HEK293T (cell line): ENCODE data around the gene TAF11L2.
"Not testable (repeated sequence)": the region's sequence is repeated elsewhere in the genome, so short reads cannot be mapped to it uniquely, and the experiment has no call there.

Experiments used
- BHLHE40 ChIP-seq: fragments of 450-650 bp; IDR thresholded peaks from 2 replicates; pipeline ENCODE4 v1.6.1; 2016; ENCODE audit warnings: mild to moderate bottlenecking, moderate library complexity, borderline replicate concordance
- CTBP1 ChIP-seq: fragments of 450-650 bp; IDR thresholded peaks from 2 replicates; pipeline ENCODE4 v1.6.1; 2016; ENCODE audit warnings: borderline replicate concordance
- ELF4 ChIP-seq: fragments of 450-650 bp; IDR thresholded peaks from 2 replicates; pipeline ENCODE4 v1.6.1; 2017; ENCODE audit warnings: antibody characterized with exemption
- FOXA1 ChIP-seq: fragments of 450-650 bp; IDR thresholded peaks from 2 replicates; pipeline ENCODE4 v1.6.1; 2016; ENCODE audit warnings: mild to moderate bottlenecking
- FOXK2 ChIP-seq: fragments of 450-650 bp; IDR thresholded peaks from 2 replicates; pipeline ENCODE4 v1.6.1; 2016; ENCODE audit warnings: mild to moderate bottlenecking
- FOXM1 ChIP-seq: fragments of 450-650 bp; IDR thresholded peaks from 2 replicates; pipeline ENCODE4 v1.6.1; 2017; ENCODE audit warnings: mild to moderate bottlenecking, borderline replicate concordance
- L3MBTL2 ChIP-seq: fragments of 450-650 bp; conservative IDR thresholded peaks from 2 replicates; pipeline ENCODE4 v1.6.1; 2016; ENCODE audit warnings: mild to moderate bottlenecking
- LEF1 ChIP-seq: fragments of 450-650 bp; IDR thresholded peaks from 2 replicates; pipeline ENCODE4 v1.6.1; 2017; ENCODE audit warnings: mild to moderate bottlenecking, borderline replicate concordance
- NFRKB ChIP-seq: fragments of 450-650 bp; IDR thresholded peaks from 2 replicates; pipeline ENCODE4 v1.6.1; 2016; ENCODE audit warnings: mild to moderate bottlenecking, moderate library complexity
- SP1 ChIP-seq: fragments of 450-650 bp; IDR thresholded peaks from 2 replicates; pipeline ENCODE4 v1.6.1; 2017
- SUZ12 ChIP-seq: fragments of 450-650 bp; IDR thresholded peaks from 2 replicates; pipeline ENCODE4 v1.6.1; 2016; ENCODE audit warnings: mild to moderate bottlenecking
- TARDBP ChIP-seq: fragments of 450-650 bp; IDR thresholded peaks from 2 replicates; pipeline ENCODE4 v1.6.1; 2016
- ZNF384 ChIP-seq: fragments of 450-650 bp; IDR thresholded peaks from 2 replicates; pipeline ENCODE4 v1.6.1; 2016

GRCh38 chr5:17526504-17526903, 28.5 kb downstream of the TAF11L2 start:
- TF ChIP-seq SUZ12, FOXA1, LEF1, SP1, ZNF384, NFRKB, ELF4, BHLHE40, FOXM1, TARDBP, CTBP1, L3MBTL2, FOXK2: not testable (repeated sequence)
